Stimulated activated CD4-positive, alpha-beta T cell treated with anti-CD3 and anti-CD28 coated beads, TNF-alpha, amount 100 ng/mL, for 48 hours (primary cell): Measurements from ENCODE around the gene DNAJB7.
"Not testable (repeated sequence)": the region's sequence is repeated elsewhere in the genome, so short reads cannot be mapped to it uniquely, and the experiment has no call there.

Experiments
- DNase-seq, 3 donors: peaks; one replicate each; pipeline ENCODE4 v3.0.0-alpha.2; 2020; ENCODE audit warnings: low read depth in 3 of 3

The DNAJB7 gene

GRCh38 chr22:40844951-40845350, 17.0 kb downstream of the DNAJB7 start:
- no peak for DNase-seq

GRCh38 chr22:40838486-40838885, 23.4 kb downstream of the DNAJB7 start:
- no peak for DNase-seq

- DNase-seq = no peak
Observed at GRCh38 chr22:40834619-40835018, 27.3 kb downstream of the DNAJB7 start.

GRCh38 chr22:40829131-40829530, 32.8 kb downstream of the DNAJB7 start:
- DNase-seq = no peak

GRCh38 chr22:40826984-40827741, 34.8 kb downstream of the DNAJB7 start:
- no peak for DNase-seq

- not testable (repeated sequence) for DNase-seq
Observed at GRCh38 chr22:40826292-40826691, 35.6 kb downstream of the DNAJB7 start.

- no peak for DNase-seq
Observed at GRCh38 chr22:40823426-40823825, 38.5 kb downstream of the DNAJB7 start.

GRCh38 chr22:40819599-40820140, 42.2 kb downstream of the DNAJB7 start:
- DNase-seq = peak in 1 of 3 donors; percentile 0

- DNase-seq = peak; percentile 72 to 89 (median 75)
Observed at GRCh38 chr22:40818747-40819598, 42.9 kb downstream of the DNAJB7 start, which contains the start of gene SLC25A17. TSS of gene SLC25A17 (minus strand) at chr22:40819346. CDS start at chr22:40819248, 98 bp downstream.

GRCh38 chr22:40818192-40818746, 43.6 kb downstream of the DNAJB7 start:
- DNase-seq = peak in 1 of 3 donors; percentile 0

GRCh38 chr22:40817737-40818136, 44.2 kb downstream of the DNAJB7 start:
- no peak for DNase-seq

- DNase-seq = no peak
Observed at GRCh38 chr22:40813912-40814315, 48.0 kb downstream of the DNAJB7 start.
